Gastrocnemius medialis (tissue), 4 donors: ENCODE results near the gene XXYLT1. TPM values are rescaled to one million over a fixed set of nuclear protein-coding genes. Genes with fewer than 3 reads are reported as not detected.

Experiments used
- ATAC-seq, 2 donors: fragments of 150-250 bp; one replicate each; pipeline ENCODE4 v1.9.1; 2016
- DNase-seq, 2 donors: peaks; one replicate each; pipeline ENCODE4 v3.0.0-alpha.2; 2019
- H3K27ac ChIP-seq, 4 donors: fragments of 200-600 bp; sonication (generic); 1 replicate in 1 of 4; 2 replicates in 3 of 4; pipeline ENCODE4 v1.5.1; 2016 to 2018; ENCODE audit warnings: mild to moderate bottlenecking in 2 of 4, moderate library complexity in 1 of 4
- H3K27me3 ChIP-seq, 3 donors: fragments of 200-600 bp; sonication (generic) in 2 of 3; 1 replicate in 1 of 3; 2 replicates in 2 of 3; pipeline versions ENCODE4 v1.5.1 to v1.6.0; 2016 to 2019; ENCODE audit warnings: mild to moderate bottlenecking in 1 of 3, moderate library complexity in 1 of 3
- H3K36me3 ChIP-seq, 2 donors: fragments of 200-600 bp; sonication (generic) in 1 of 2; one replicate each; pipeline ENCODE4 v1.5.1; 2017 to 2018
- H3K4me1 ChIP-seq, 2 donors: fragments of 200-600 bp; sonication (generic) in 1 of 2; one replicate each; pipeline ENCODE4 v1.5.1; 2016 to 2017; ENCODE audit warnings: mild to moderate bottlenecking in 2 of 2
- H3K4me3 ChIP-seq, 4 donors: fragments of 200-600 bp; sonication (generic) in 3 of 4; 1 replicate in 1 of 4; 2 replicates in 3 of 4; pipeline ENCODE4 v1.5.1; 2016 to 2019; ENCODE audit warnings: mild to moderate bottlenecking in 2 of 4
- H3K9me3 ChIP-seq, 3 donors: fragments of 200-600 bp; sonication (generic) in 2 of 3; 1 replicate in 1 of 3; 2 replicates in 2 of 3; pipeline ENCODE4 v1.5.1; 2016 to 2019
- CTCF ChIP-seq, 5 experiments: fragments of 450-650 bp in 3 of 5; fragments of 200-600 bp in 2 of 5; sonication (generic) in 2 of 5; IDR thresholded peaks in 4 of 5; conservative IDR thresholded peaks in 1 of 5; 1 replicate in 4 of 5; 2 replicates in 1 of 5; pipeline ENCODE4 v1.5.1; 2016 to 2019; ENCODE audit warnings: antibody characterized with exemption in 5 of 5, mild to moderate bottlenecking in 3 of 5, moderate library complexity in 3 of 5
- POLR2A ChIP-seq, 2 donors: fragments of 450-650 bp; IDR thresholded peaks; one replicate each; pipeline ENCODE4 v1.6.1; 2017; ENCODE audit warnings: antibody characterized with exemption in 2 of 2, mild to moderate bottlenecking in 2 of 2, moderate library complexity in 2 of 2
- in situ Hi-C, 4 donors: fragments of 200-750 bp; cut with MboI; loops; one replicate each; pipeline versions ENCODE4 v1.15.0 to v1.8.0; 2017; ENCODE audit warnings: low sequenced_read_pairs in 4 of 4
- intact Hi-C: fragments of 100-400 bp; cut with DNase I; formaldehyde crosslinking; loops from one replicate; pipeline ENCODE4 v1.15.1; 2023; ENCODE audit warnings: low total_unique reads
- total RNA-seq, 4 donors: library from RNA; depleted of rRNA; stranded (reverse); fragments of >200 nt; gene quantifications; one replicate each; pipeline versions ENCODE4 v1.1.0 to v1.2.3, GENCODE V29; 2016

The XXYLT1 gene
- total RNA-seq, 4 donors from 2014 or later = 0.87 to 3.1 (median 1.3) TPM

GRCh38 chr3:195247086-195247862 lies 23.7 kb downstream of the XXYLT1 start:
- Histone ChIP-seq H3K27me3 (no peaks in the 10 kb centered on the region), H3K4me3 (no peak overlapping the region), H3K27ac (no peak overlapping the region), H3K9me3 (no peaks in the 10 kb centered on the region), H3K36me3 (no peaks in the 10 kb centered on the region), H3K4me1 (peaks cover under 1 to 10% of the 10 kb centered on the region in 2 donors)
- ATAC-seq (no peak), DNase-seq (no peak)
- intact Hi-C loops (no loop called here), in situ Hi-C loops (no loop called here)
- no peak for TF ChIP-seq CTCF (IDR thresholded peaks at IDR 0.05 in 4 of 5, conservative IDR thresholded peaks at IDR 0.05 in 1 of 5)

- TF ChIP-seq POLR2A (IDR thresholded peaks at IDR 0.05) = no peak
- no peak for TF ChIP-seq CTCF (IDR thresholded peaks at IDR 0.05 in 4 of 5, conservative IDR thresholded peaks at IDR 0.05 in 1 of 5)
- no peak for DNase-seq
- intact Hi-C loops (no loop called here), in situ Hi-C loops (no loop called here)
- Histone ChIP-seq H3K27ac (no peak overlapping the region), H3K27me3 (no peaks in the 10 kb centered on the region), H3K9me3 (no peaks in the 10 kb centered on the region), H3K36me3 (no peaks in the 10 kb centered on the region), H3K4me1 (peaks cover 0 to 9% of the 10 kb centered on the region in 2 donors), H3K4me3 (no peak overlapping the region)
- no peak for ATAC-seq
Measured at GRCh38 chr3:195246581-195246995, 24.4 kb downstream of the XXYLT1 start.

- intact Hi-C loops (no loop called here), in situ Hi-C loops (no loop called here)
- DNase-seq = no peak
- H3K27ac ChIP-seq = no peak overlapping the region
- no peak overlapping the region for H3K4me3 ChIP-seq
- peaks cover 0 to under 1% of the 10 kb centered on the region in 2 donors for H3K4me1 ChIP-seq
- H3K27me3 ChIP-seq = no peaks in the 10 kb centered on the region
- ATAC-seq = no peak
- no peaks in the 10 kb centered on the region for H3K36me3 ChIP-seq
- TF ChIP-seq CTCF (IDR thresholded peaks at IDR 0.05 in 4 of 5, conservative IDR thresholded peaks at IDR 0.05 in 1 of 5) (no peak), POLR2A (IDR thresholded peaks at IDR 0.05) (no peak)
- H3K9me3 ChIP-seq = no peaks in the 10 kb centered on the region
Measured at GRCh38 chr3:195245531-195245951, 25.4 kb downstream of the XXYLT1 start.

GRCh38 chr3:195241592-195242355 lies 29.2 kb downstream of the XXYLT1 start:
- TF ChIP-seq POLR2A (IDR thresholded peaks at IDR 0.05) = no peak
- intact Hi-C loops = no loop called here
- Histone ChIP-seq H3K4me1 (peaks cover 14 to 22% of the 10 kb centered on the region in 2 donors), H3K9me3 (no peaks in the 10 kb centered on the region), H3K27ac (no peak overlapping the region), H3K4me3 (no peak overlapping the region), H3K27me3 (no peaks in the 10 kb centered on the region), H3K36me3 (no peaks in the 10 kb centered on the region)
- in situ Hi-C loops = no loop called here
- ATAC-seq = no peak
- no peak for DNase-seq

- H3K27me3 ChIP-seq = no peaks in the 10 kb centered on the region
- H3K9me3 ChIP-seq = no peaks in the 10 kb centered on the region
- H3K4me3 ChIP-seq = no peak overlapping the region
- DNase-seq (no peak), ATAC-seq (no peak)
- intact Hi-C loops = no loop called here
- in situ Hi-C loops = no loop called here
- TF ChIP-seq CTCF (IDR thresholded peaks at IDR 0.05 in 4 of 5, conservative IDR thresholded peaks at IDR 0.05 in 1 of 5) = no peak
- peaks cover 14 to 22% of the 10 kb centered on the region in 2 donors for H3K4me1 ChIP-seq
- peak overlapping the region in 3 of 4 donors; percentile 51 to 62 (median 54) for H3K27ac ChIP-seq
- no peaks in the 10 kb centered on the region for H3K36me3 ChIP-seq
Measured at GRCh38 chr3:195240939-195241338, 30.0 kb downstream of the XXYLT1 start.
